GM12878 (cell line): Measurements from ENCODE around the gene ECM1. TPM values are rescaled to one million over a fixed set of nuclear protein-coding genes. Genes with fewer than 3 reads are reported as not detected.

Experiments used
- BRCA1 ChIP-seq: IDR thresholded peaks from 2 replicates; pipeline ENCODE4 v1.6.1; 2011; ENCODE audit warnings: low read depth, low read length, improper control_type of control experiment
- CBX5 ChIP-seq: sonication (generic); IDR thresholded peaks from 2 replicates; pipeline ENCODE4 v1.6.1; 2016; ENCODE audit warnings: low read depth, moderate library complexity, mild to moderate bottlenecking, inconsistent platforms
- CHD4 ChIP-seq: fragments of 200-600 bp; sonication (generic); IDR thresholded peaks from 2 replicates; pipeline ENCODE4 v1.6.1; 2016; ENCODE audit warnings: mild to moderate bottlenecking
- EGR1 ChIP-seq, 2 experiments: IDR thresholded peaks; 1 replicate in 1 of 2; 2 replicates in 1 of 2; pipeline ENCODE4 v1.6.1; 2011 to 2012; ENCODE audit warnings: low read depth in 2 of 2, low read length in 2 of 2, borderline replicate concordance in 1 of 2, mild to moderate bottlenecking in 1 of 2, moderate library complexity in 1 of 2
- EP300 ChIP-seq, 2 experiments: fragments of 150-350 bp in 1 of 2; IDR thresholded peaks; 2 replicates each; pipeline ENCODE4 v1.6.1; 2011 to 2012; ENCODE audit warnings: low read depth in 2 of 2, low read length in 2 of 2, borderline replicate concordance in 1 of 2, improper control_type of control experiment in 1 of 2, inconsistent platforms in 1 of 2; ENCODE audit not compliant: control insufficient read depth in 1 of 2
- ESRRA ChIP-seq: IDR thresholded peaks from 2 replicates; pipeline ENCODE4 v1.6.1; 2012; ENCODE audit warnings: mild to moderate bottlenecking, low read length, improper control_type of control experiment
- FOXM1 ChIP-seq: IDR thresholded peaks from 2 replicates; pipeline ENCODE4 v1.6.1; 2012; ENCODE audit warnings: low read depth, mild to moderate bottlenecking, inconsistent platforms, low read length, moderate library complexity
- GABPA ChIP-seq: IDR thresholded peaks from 2 replicates; pipeline ENCODE4 v1.6.1; 2014; ENCODE audit warnings: antibody characterized with exemption, low read depth, mild to moderate bottlenecking, inconsistent platforms
- HDAC6 ChIP-seq: fragments of 200-600 bp; sonication (generic); IDR thresholded peaks from one replicate; pipeline ENCODE4 v1.8.0; 2017; ENCODE audit warnings: antibody characterized with exemption; ENCODE audit not compliant: unreplicated experiment
- IRF4 ChIP-seq: IDR thresholded peaks from 2 replicates; pipeline ENCODE4 v1.6.1; 2011; ENCODE audit warnings: low read depth, low read length
- KLF5 ChIP-seq: fragments of 450-650 bp; IDR thresholded peaks from 2 replicates; pipeline ENCODE4 v1.6.1; 2014; ENCODE audit warnings: mild to moderate bottlenecking; ENCODE audit not compliant: partially characterized antibody
- MYB ChIP-seq: fragments of 150-350 bp; IDR thresholded peaks from 2 replicates; pipeline ENCODE4 v1.6.1; 2014; ENCODE audit warnings: mild to moderate bottlenecking, low read depth, low read length, borderline replicate concordance
- MYC ChIP-seq: IDR thresholded peaks from 2 replicates; pipeline ENCODE4 v1.6.1; 2011; ENCODE audit warnings: mild to moderate bottlenecking, low read length, moderate library complexity, inconsistent platforms; ENCODE audit not compliant: insufficient read depth, insufficient replicate concordance, insufficient read length, severe bottlenecking
- PAX5 ChIP-seq: IDR thresholded peaks from 2 replicates; pipeline ENCODE4 v1.6.1; 2011; ENCODE audit warnings: low read depth, low read length, borderline replicate concordance
- PML ChIP-seq: IDR thresholded peaks from 2 replicates; pipeline ENCODE4 v1.6.1; 2012; ENCODE audit warnings: low read length, inconsistent platforms
- PRDM15 ChIP-seq: fragments of 450-650 bp; formaldehyde crosslinking; IDR thresholded peaks from 2 replicates; pipeline ENCODE4 v1.4.0; 2020; ENCODE audit warnings: mild to moderate bottlenecking, moderate library complexity
- SMARCA5 ChIP-seq: fragments of 450-650 bp; IDR thresholded peaks from 2 replicates; pipeline ENCODE4 v1.6.1; 2017; ENCODE audit warnings: mild to moderate bottlenecking
- SPI1 ChIP-seq: IDR thresholded peaks from 2 replicates; pipeline ENCODE4 v1.6.1; 2011; ENCODE audit warnings: low read depth, mild to moderate bottlenecking, low read length, moderate library complexity, borderline replicate concordance; ENCODE audit not compliant: insufficient read depth
- STAT1 ChIP-seq: fragments of 450-650 bp; conservative IDR thresholded peaks from 2 replicates; pipeline ENCODE4 v1.6.1; 2014; ENCODE audit warnings: antibody characterized with exemption, mild to moderate bottlenecking
- SUZ12 ChIP-seq: fragments of 200-600 bp; sonication (generic); IDR thresholded peaks from one replicate; pipeline ENCODE4 v1.6.1; 2018; ENCODE audit warnings: antibody characterized with exemption, mild to moderate bottlenecking; ENCODE audit not compliant: unreplicated experiment
- TBL1XR1 ChIP-seq: IDR thresholded peaks from 2 replicates; pipeline ENCODE4 v1.6.1; 2012; ENCODE audit warnings: low read depth, low read length, improper control_type of control experiment
- USF1 ChIP-seq: IDR thresholded peaks from 2 replicates; pipeline ENCODE4 v1.6.1; 2011; ENCODE audit warnings: borderline replicate concordance, low read depth, mild to moderate bottlenecking, moderate library complexity, mixed read lengths, low read length; ENCODE audit not compliant: insufficient read depth; ENCODE audit errors: extremely low read length
- YY1 ChIP-seq: IDR thresholded peaks from 2 replicates; pipeline ENCODE4 v1.6.1; 2011; ENCODE audit warnings: low read depth, mild to moderate bottlenecking, low read length
- ZNF207 ChIP-seq: fragments of 450-650 bp; IDR thresholded peaks from 2 replicates; pipeline ENCODE4 v1.6.1; 2014; ENCODE audit warnings: antibody characterized with exemption, mild to moderate bottlenecking, borderline replicate concordance
- ZNF384 ChIP-seq: IDR thresholded peaks from 2 replicates; pipeline ENCODE4 v1.6.1; 2012; ENCODE audit warnings: low read depth, mild to moderate bottlenecking, low read length, improper control_type of control experiment, borderline replicate concordance
- ZZZ3 ChIP-seq: IDR thresholded peaks from 2 replicates; pipeline ENCODE4 v1.6.1; 2011; ENCODE audit warnings: low read depth; ENCODE audit not compliant: control insufficient read depth, insufficient read length
- polyA plus RNA-seq, 11 experiments: library from polyadenylated mRNA; depleted of rRNA in 4 of 11; unstranded in 6 of 11; stranded (reverse) in 5 of 11; fragments of >200 nt; fragmentation: Nextera tagmentation in 4 of 11; fragmentation: Illumina TruSeq in 1 of 11; extraction: Ambion mirVana in 4 of 11; extraction: Trizol in 1 of 11; gene quantifications; 1 replicate in 1 of 11; 2 replicates in 10 of 11; pipeline versions ENCODE4 v1.2.1 to v1.2.3, GENCODE V29; 2011 to 2016; ENCODE audit warnings: inconsistent platforms in 2 of 11, missing spikeins in 2 of 11, low read depth in 1 of 11
- total RNA-seq, 4 experiments: library from RNA; depleted of rRNA in 3 of 4; stranded (reverse); fragments of >200 nt in 3 of 4; fragmentation: Illumina TruSeq in 1 of 4; extraction: Trizol in 1 of 4; gene quantifications; 2 replicates each; pipeline versions ENCODE4 v1.2.1 to v1.2.3, GENCODE V29; 2013 to 2021

Gene ECM1
- total and polyA plus RNA-seq, 10 of the 15 experiments (the other 5 are each of a cell fraction or from before 2014, with no cell fraction given) = 0.06 to 1.3 (median 0.60) TPM

- TF ChIP-seq PRDM15 (CRISPR knock-in tag) (no peak), IRF4 (peak; percentile 80), PAX5 (no peak), MYB (peak; percentile 80; the same call in 1 of the 2 replicates), EP300 (IDR thresholded peaks at IDR 0.05; ENCODE audit: borderline replicate concordance in 1 of 2, control insufficient read depth in 1 of 2, low read depth in 2 of 2, low read length in 2 of 2) (peak in 1 of 2 experiments; percentile 38; a peak in 1 of 4 replicates), SUZ12 (no peak), PML (peak; percentile 76), SPI1 (peak; percentile 7; the same call in 1 of the 2 replicates), HDAC6 (no peak), TBL1XR1 (no peak), MYC (no peak), ZZZ3 (no peak), ZNF207 (peak; percentile 81; the same call in 1 of the 2 replicates), KLF5 (peak; percentile 90), CBX5 (peak; percentile 75; the same call in 1 of the 2 replicates), GABPA (peak; percentile 98), YY1 (peak; percentile 93), STAT1 (peak; percentile 72; the same call in 1 of the 2 replicates), BRCA1 (no peak), EGR1 (IDR thresholded peaks at IDR 0.05; ENCODE audit: borderline replicate concordance in 1 of 2, low read depth in 2 of 2, low read length in 2 of 2) (peak; percentile 40 to 45; a peak in 2 of 3 replicates), CHD4 (no peak), ESRRA (no peak), USF1 (no peak), FOXM1 (no peak), SMARCA5 (peak; percentile 68), ZNF384 (no peak)
Observed at GRCh38 chr1:150486966-150487762, 20.7 kb upstream of the ECM1 start, which contains the start of gene TARS2 (continued).
